ENCODE data around the gene ANKRD12.

ANKRD12 gene

DNA sequence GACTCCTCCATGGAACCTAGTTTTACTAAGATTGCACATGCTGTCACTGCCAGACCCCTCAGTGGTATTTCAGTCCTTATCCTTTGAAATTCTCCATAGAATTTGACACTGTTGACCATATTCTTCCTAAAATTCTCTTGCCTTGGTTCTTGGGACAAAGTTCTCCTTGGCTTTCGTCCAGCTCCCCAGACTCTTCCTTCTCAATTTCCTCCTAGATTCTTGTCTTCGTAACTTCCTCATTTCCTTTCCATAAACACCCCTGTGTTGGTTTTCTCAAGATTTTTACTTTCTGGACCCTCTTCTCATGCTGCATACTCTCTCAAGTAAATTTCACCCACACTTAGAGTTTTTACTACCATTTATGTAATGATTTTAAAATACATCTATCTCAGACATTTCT, 101.4 kb downstream of the ANKRD12 start:
- in situ Hi-C loops (cut with MboI; ENCODE audit: low pct_unique_long_range_greater_than_20kb, low sequenced_read_pairs, unreplicated experiment), result no loop called here
- DNase-seq (ENCODE audit: low spot score), result no peak
- no peak for TF ChIP-seq CTCF (IDR thresholded peaks at IDR 0.05; ENCODE audit: extremely low read depth, insufficient read depth, missing control alignments)

GRCh38 chr18:9239720-9240119, 103.1 kb downstream of the ANKRD12 start:
- no peak for TF ChIP-seq CTCF (IDR thresholded peaks at IDR 0.05; ENCODE audit: extremely low read depth, insufficient read depth, missing control alignments)
- no peak for DNase-seq (ENCODE audit: low spot score)
- in situ Hi-C loops (cut with MboI; ENCODE audit: low pct_unique_long_range_greater_than_20kb, low sequenced_read_pairs, unreplicated experiment), result no loop called here

DNA sequence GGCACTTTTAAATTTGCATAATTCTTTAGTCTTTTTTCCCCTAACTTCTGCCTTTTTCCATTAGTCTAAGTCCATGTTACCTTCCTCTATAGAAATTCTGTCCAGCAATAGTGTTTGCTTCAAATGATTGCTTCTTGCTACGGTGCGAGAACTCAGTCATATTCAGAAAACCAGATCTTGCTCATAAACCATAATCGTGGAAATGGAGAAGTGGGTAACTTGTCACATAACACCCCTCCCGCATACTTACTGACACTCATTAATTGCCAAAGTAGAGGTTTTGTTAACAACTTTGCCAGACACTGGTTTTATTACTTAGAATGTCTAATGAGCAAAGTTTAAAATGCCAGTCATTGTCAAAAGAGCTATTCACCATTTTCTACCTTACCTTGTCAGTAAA, 103.7 kb downstream of the ANKRD12 start:
- no peak for DNase-seq (ENCODE audit: low spot score)
- TF ChIP-seq CTCF (IDR thresholded peaks at IDR 0.05; ENCODE audit: extremely low read depth, insufficient read depth, missing control alignments), result no peak
- in situ Hi-C loops (cut with MboI; ENCODE audit: low pct_unique_long_range_greater_than_20kb, low sequenced_read_pairs, unreplicated experiment), result no loop called here

- TF ChIP-seq CTCF (IDR thresholded peaks at IDR 0.05; ENCODE audit: extremely low read depth, insufficient read depth, missing control alignments), result no peak
- in situ Hi-C loops (cut with MboI; ENCODE audit: low pct_unique_long_range_greater_than_20kb, low sequenced_read_pairs, unreplicated experiment), result no loop called here
- DNase-seq (ENCODE audit: low spot score), result no peak
Observed at GRCh38 chr18:9243029-9243428, 106.4 kb downstream of the ANKRD12 start.

DNA sequence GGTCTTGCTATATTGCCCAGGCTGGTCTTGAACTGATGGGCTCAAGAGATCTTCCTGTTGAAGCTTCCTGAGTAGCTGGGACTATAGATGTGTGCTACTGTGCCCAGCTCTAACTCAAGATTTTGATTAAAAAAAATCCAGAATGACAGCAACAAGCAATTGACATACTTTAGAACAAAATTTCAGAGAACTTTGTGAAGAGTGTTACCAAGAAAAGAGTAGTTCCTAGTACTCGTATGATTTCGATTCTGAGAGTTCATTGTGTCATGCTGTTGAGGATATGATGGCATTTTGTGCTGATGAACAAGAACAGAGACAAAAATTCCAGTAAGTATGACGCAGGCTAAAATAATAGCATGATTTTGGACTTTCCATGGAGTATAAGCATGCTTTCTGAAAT, 107.8 kb downstream of the ANKRD12 start:
- DNase-seq (ENCODE audit: low spot score), result no peak
- TF ChIP-seq CTCF (IDR thresholded peaks at IDR 0.05; ENCODE audit: extremely low read depth, insufficient read depth, missing control alignments), result no peak
- in situ Hi-C loops (cut with MboI; ENCODE audit: low pct_unique_long_range_greater_than_20kb, low sequenced_read_pairs, unreplicated experiment), result no loop called here

GRCh38 chr18:9248661-9249060, 112.1 kb downstream of the ANKRD12 start:
- no peak for DNase-seq (ENCODE audit: low spot score)
- in situ Hi-C loops (cut with MboI; ENCODE audit: low pct_unique_long_range_greater_than_20kb, low sequenced_read_pairs, unreplicated experiment), result no loop called here

More at GRCh38 chr18:9248661-9249060, 112.1 kb downstream of the ANKRD12 start:
- TF ChIP-seq CTCF (IDR thresholded peaks at IDR 0.05; ENCODE audit: extremely low read depth, insufficient read depth, missing control alignments), result no peak

Data from GM13977 (cell line).